HepG2 (cell line): ENCODE results near the gene RUNDC1. TPM values are rescaled to one million over a fixed set of nuclear protein-coding genes. Genes with fewer than 3 reads are reported as not detected.

ENCODE experiments used
- BCL6 ChIP-seq: IDR thresholded peaks from 2 replicates; pipeline ENCODE4 v1.6.1; 2016; ENCODE audit warnings: missing genetic modification reagents, missing compliant biosample characterization
- DMAP1 ChIP-seq: IDR thresholded peaks from 2 replicates; pipeline ENCODE4 v1.6.1; 2016
- ELF3 ChIP-seq: IDR thresholded peaks from 2 replicates; pipeline ENCODE4 v1.6.1; 2016; ENCODE audit warnings: missing genetic modification reagents, missing compliant biosample characterization
- FLYWCH1 ChIP-seq: sonication (generic); formaldehyde crosslinking; IDR thresholded peaks from 2 replicates; pipeline ENCODE4 v1.8.1; 2023; ENCODE audit warnings: mild to moderate bottlenecking, missing genetic modification reagents
- PHF21A ChIP-seq: sonication (generic); formaldehyde crosslinking; IDR thresholded peaks from 2 replicates; pipeline ENCODE4 v1.5.0; 2020; ENCODE audit warnings: mild to moderate bottlenecking, missing genetic modification reagents
- RFX1 ChIP-seq: fragments of 450-650 bp; IDR thresholded peaks from 2 replicates; pipeline ENCODE4 v1.6.1; 2017
- RXRB ChIP-seq: IDR thresholded peaks from 2 replicates; pipeline ENCODE4 v1.6.1; 2016; ENCODE audit warnings: borderline replicate concordance, missing genetic modification reagents, missing compliant biosample characterization
- TEAD3 ChIP-seq: optimal IDR thresholded peaks from 2 replicates; pipeline ENCODE3; 2016; ENCODE audit warnings: borderline replicate concordance
- ZKSCAN1 ChIP-seq: fragments of 150-350 bp; IDR thresholded peaks from 2 replicates; pipeline ENCODE4 v1.6.1; 2014; ENCODE audit warnings: low read length
- ZNF232 ChIP-seq: sonication (generic); formaldehyde crosslinking; IDR thresholded peaks from 2 replicates; pipeline ENCODE4 v1.4.0; 2020; ENCODE audit warnings: missing genetic modification reagents, borderline replicate concordance
- ZNF644 ChIP-seq: IDR thresholded peaks from 2 replicates; pipeline ENCODE4 v1.6.1; 2016; ENCODE audit warnings: low read depth
- ZNF768 ChIP-seq: sonication (generic); formaldehyde crosslinking; IDR thresholded peaks from 2 replicates; pipeline ENCODE4 v1.4.0; 2020; ENCODE audit warnings: missing genetic modification reagents
- ZNF777 ChIP-seq: sonication (generic); formaldehyde crosslinking; IDR thresholded peaks from 2 replicates; pipeline ENCODE4 v1.4.0; 2020; ENCODE audit warnings: missing genetic modification reagents
- polyA plus RNA-seq, 8 experiments: library from polyadenylated mRNA; depleted of rRNA in 3 of 8; stranded (reverse) in 7 of 8; unstranded in 1 of 8; fragments of >200 nt; fragmentation: Illumina TruSeq in 4 of 8; extraction: Trizol in 4 of 8; gene quantifications; 2 replicates each; pipeline versions ENCODE4 v1.2.1 to v1.2.3, GENCODE V29; 2011 to 2016; ENCODE audit warnings: low read depth in 4 of 8, missing spikeins in 1 of 8, mixed read lengths in 1 of 8; ENCODE audit not compliant: insufficient read depth in 1 of 8
- total RNA-seq, 5 experiments: library from RNA; depleted of rRNA; stranded (reverse); fragments of >200 nt; fragmentation: Illumina TruSeq; extraction: Trizol; gene quantifications; 2 replicates each; pipeline ENCODE4 v1.2.3, GENCODE V29; 2016; ENCODE audit warnings: low read depth in 1 of 5
- TF ChIP-seq, protein P1 (sequence below), 2 experiments: sonication (generic) in 1 of 2; formaldehyde crosslinking in 1 of 2; IDR thresholded peaks; 2 replicates each; pipeline versions ENCODE4 v1.4.0 to v1.6.1; 2016 to 2020; ENCODE audit warnings: borderline replicate concordance in 1 of 2, low read depth in 1 of 2, mild to moderate bottlenecking in 1 of 2, missing genetic modification reagents in 1 of 2
- TF ChIP-seq, protein P2 (sequence below): sonication (generic); formaldehyde crosslinking; IDR thresholded peaks from 2 replicates; pipeline ENCODE4 v1.4.0; 2020; ENCODE audit warnings: mild to moderate bottlenecking, missing genetic modification reagents
- TF ChIP-seq, protein P3 (sequence below): sonication (generic); formaldehyde crosslinking; conservative IDR thresholded peaks from 2 replicates; pipeline ENCODE4 v1.4.0; 2020; ENCODE audit warnings: missing genetic modification reagents
- TF ChIP-seq, protein P4 (sequence below): sonication (generic); formaldehyde crosslinking; IDR thresholded peaks from 2 replicates; pipeline ENCODE4 v1.5.0; 2020; ENCODE audit warnings: missing genetic modification reagents
- TF ChIP-seq, protein P5 (sequence below): sonication (generic); formaldehyde crosslinking; IDR thresholded peaks from 2 replicates; pipeline ENCODE4 v1.4.0; 2020; ENCODE audit warnings: mild to moderate bottlenecking, low read depth, missing genetic modification reagents

Gene RUNDC1
- total and polyA plus RNA-seq, 2 of the 13 experiments (the other 11 are each of a cell fraction or from before 2014, with no cell fraction given) = 10.3 to 11.4 TPM

DNA sequence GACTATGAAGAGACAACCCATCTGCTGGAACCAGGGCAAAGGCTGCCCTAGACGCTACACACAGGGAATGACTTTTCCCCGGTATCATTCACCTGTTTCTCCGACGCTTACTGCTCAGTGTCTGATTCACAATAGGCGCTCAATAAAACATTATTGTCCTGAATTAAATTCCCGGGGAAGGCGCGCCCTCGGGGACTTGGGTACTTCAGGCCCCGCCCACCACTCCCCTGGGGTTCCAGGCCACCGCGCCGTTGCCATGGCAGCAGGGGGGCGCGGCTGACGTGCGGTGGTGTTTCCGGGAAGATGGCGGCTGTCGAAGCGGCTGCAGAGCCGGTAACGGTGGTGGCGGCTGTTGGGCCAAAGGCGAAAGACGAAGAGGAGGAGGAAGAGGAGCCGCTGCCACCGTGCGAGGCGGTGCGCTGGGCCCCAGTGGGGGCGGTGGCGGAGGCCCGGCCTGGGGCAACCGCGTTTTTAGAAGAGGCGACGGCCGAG lies at the start of gene RUNDC1 (continued):
- TF ChIP-seq, protein P1, sequence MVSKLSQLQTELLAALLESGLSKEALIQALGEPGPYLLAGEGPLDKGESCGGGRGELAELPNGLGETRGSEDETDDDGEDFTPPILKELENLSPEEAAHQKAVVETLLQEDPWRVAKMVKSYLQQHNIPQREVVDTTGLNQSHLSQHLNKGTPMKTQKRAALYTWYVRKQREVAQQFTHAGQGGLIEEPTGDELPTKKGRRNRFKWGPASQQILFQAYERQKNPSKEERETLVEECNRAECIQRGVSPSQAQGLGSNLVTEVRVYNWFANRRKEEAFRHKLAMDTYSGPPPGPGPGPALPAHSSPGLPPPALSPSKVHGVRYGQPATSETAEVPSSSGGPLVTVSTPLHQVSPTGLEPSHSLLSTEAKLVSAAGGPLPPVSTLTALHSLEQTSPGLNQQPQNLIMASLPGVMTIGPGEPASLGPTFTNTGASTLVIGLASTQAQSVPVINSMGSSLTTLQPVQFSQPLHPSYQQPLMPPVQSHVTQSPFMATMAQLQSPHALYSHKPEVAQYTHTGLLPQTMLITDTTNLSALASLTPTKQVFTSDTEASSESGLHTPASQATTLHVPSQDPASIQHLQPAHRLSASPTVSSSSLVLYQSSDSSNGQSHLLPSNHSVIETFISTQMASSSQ (IDR thresholded peaks at IDR 0.05; ENCODE audit: low read depth) = no peak
- TF ChIP-seq, protein P1 (CRISPR knock-in tag; IDR thresholded peaks at IDR 0.05; ENCODE audit: borderline replicate concordance) = peak; percentile 41; the same call in 1 of the 2 replicates
- TF ChIP-seq ZNF777 (CRISPR knock-in tag) (peak; percentile 7; the same call in 1 of the 2 replicates), ELF3 (CRISPR knock-in tag) (peak; percentile 98), ZKSCAN1 (no peak), FLYWCH1 (0 out of 2 replicates have a peak, but pooled peaks have one; percentile 25), TEAD3 (peak; percentile 32), RFX1 (peak; percentile 96), BCL6 (CRISPR knock-in tag) (0 out of 2 replicates have a peak, but pooled peaks have one; percentile 14), RXRB (CRISPR knock-in tag) (no peak; the same call in 1 of the 2 replicates), DMAP1 (CRISPR knock-in tag) (peak; percentile 52), ZNF232 (CRISPR knock-in tag) (0 out of 2 replicates have a peak, but pooled peaks have one; percentile 47), ZNF768 (no peak), PHF21A (CRISPR knock-in tag) (peak; percentile 39), ZNF644 (CRISPR knock-in tag) (no peak)
- TF ChIP-seq, protein P2, sequence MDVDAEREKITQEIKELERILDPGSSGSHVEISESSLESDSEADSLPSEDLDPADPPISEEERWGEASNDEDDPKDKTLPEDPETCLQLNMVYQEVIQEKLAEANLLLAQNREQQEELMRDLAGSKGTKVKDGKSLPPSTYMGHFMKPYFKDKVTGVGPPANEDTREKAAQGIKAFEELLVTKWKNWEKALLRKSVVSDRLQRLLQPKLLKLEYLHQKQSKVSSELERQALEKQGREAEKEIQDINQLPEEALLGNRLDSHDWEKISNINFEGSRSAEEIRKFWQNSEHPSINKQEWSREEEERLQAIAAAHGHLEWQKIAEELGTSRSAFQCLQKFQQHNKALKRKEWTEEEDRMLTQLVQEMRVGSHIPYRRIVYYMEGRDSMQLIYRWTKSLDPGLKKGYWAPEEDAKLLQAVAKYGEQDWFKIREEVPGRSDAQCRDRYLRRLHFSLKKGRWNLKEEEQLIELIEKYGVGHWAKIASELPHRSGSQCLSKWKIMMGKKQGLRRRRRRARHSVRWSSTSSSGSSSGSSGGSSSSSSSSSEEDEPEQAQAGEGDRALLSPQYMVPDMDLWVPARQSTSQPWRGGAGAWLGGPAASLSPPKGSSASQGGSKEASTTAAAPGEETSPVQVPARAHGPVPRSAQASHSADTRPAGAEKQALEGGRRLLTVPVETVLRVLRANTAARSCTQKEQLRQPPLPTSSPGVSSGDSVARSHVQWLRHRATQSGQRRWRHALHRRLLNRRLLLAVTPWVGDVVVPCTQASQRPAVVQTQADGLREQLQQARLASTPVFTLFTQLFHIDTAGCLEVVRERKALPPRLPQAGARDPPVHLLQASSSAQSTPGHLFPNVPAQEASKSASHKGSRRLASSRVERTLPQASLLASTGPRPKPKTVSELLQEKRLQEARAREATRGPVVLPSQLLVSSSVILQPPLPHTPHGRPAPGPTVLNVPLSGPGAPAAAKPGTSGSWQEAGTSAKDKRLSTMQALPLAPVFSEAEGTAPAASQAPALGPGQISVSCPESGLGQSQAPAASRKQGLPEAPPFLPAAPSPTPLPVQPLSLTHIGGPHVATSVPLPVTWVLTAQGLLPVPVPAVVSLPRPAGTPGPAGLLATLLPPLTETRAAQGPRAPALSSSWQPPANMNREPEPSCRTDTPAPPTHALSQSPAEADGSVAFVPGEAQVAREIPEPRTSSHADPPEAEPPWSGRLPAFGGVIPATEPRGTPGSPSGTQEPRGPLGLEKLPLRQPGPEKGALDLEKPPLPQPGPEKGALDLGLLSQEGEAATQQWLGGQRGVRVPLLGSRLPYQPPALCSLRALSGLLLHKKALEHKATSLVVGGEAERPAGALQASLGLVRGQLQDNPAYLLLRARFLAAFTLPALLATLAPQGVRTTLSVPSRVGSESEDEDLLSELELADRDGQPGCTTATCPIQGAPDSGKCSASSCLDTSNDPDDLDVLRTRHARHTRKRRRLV (CRISPR knock-in tag) = no peak; the same call in 1 of the 2 replicates
- TF ChIP-seq, protein P3, sequence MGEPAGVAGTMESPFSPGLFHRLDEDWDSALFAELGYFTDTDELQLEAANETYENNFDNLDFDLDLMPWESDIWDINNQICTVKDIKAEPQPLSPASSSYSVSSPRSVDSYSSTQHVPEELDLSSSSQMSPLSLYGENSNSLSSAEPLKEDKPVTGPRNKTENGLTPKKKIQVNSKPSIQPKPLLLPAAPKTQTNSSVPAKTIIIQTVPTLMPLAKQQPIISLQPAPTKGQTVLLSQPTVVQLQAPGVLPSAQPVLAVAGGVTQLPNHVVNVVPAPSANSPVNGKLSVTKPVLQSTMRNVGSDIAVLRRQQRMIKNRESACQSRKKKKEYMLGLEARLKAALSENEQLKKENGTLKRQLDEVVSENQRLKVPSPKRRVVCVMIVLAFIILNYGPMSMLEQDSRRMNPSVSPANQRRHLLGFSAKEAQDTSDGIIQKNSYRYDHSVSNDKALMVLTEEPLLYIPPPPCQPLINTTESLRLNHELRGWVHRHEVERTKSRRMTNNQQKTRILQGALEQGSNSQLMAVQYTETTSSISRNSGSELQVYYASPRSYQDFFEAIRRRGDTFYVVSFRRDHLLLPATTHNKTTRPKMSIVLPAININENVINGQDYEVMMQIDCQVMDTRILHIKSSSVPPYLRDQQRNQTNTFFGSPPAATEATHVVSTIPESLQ (CRISPR knock-in tag) = no peak
- TF ChIP-seq, protein P4, sequence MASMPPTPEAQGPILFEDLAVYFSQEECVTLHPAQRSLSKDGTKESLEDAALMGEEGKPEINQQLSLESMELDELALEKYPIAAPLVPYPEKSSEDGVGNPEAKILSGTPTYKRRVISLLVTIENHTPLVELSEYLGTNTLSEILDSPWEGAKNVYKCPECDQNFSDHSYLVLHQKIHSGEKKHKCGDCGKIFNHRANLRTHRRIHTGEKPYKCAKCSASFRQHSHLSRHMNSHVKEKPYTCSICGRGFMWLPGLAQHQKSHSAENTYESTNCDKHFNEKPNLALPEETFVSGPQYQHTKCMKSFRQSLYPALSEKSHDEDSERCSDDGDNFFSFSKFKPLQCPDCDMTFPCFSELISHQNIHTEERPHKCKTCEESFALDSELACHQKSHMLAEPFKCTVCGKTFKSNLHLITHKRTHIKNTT = no peak
- TF ChIP-seq, protein P5, sequence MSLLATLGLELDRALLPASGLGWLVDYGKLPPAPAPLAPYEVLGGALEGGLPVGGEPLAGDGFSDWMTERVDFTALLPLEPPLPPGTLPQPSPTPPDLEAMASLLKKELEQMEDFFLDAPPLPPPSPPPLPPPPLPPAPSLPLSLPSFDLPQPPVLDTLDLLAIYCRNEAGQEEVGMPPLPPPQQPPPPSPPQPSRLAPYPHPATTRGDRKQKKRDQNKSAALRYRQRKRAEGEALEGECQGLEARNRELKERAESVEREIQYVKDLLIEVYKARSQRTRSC (CRISPR knock-in tag) = no peak
